WTC11 (cell line): ENCODE measurements around the gene TMEM117.

ENCODE experiments used
- CREB1 ChIP-seq: sonication (generic); formaldehyde crosslinking; IDR thresholded peaks from 2 replicates; pipeline ENCODE4 v1.8.0; 2023; ENCODE audit warnings: mild to moderate bottlenecking, missing genetic modification reagents
- FOXK1 ChIP-seq: sonication (generic); formaldehyde crosslinking; IDR thresholded peaks from 2 replicates; pipeline ENCODE4 v1.8.0; 2022; ENCODE audit warnings: mild to moderate bottlenecking, moderate library complexity, missing genetic modification reagents
- MXD4 ChIP-seq: fragments of 250-450 bp; sonication (Bioruptor Pico); IDR thresholded peaks from 2 replicates; pipeline ENCODE4 v1.8.0; 2021; ENCODE audit warnings: mild to moderate bottlenecking, moderate library complexity, borderline replicate concordance
- ZNF317 ChIP-seq: sonication (generic); formaldehyde crosslinking; IDR thresholded peaks from 2 replicates; pipeline ENCODE4 v1.8.1; 2023; ENCODE audit warnings: low read depth, mild to moderate bottlenecking, moderate library complexity, missing genetic modification reagents, borderline replicate concordance
- TF ChIP-seq, protein P1 (sequence below): fragments of 200-600 bp; IDR thresholded peaks from 2 replicates; pipeline ENCODE4 v1.8.0; 2022; ENCODE audit warnings: antibody characterized with exemption

DNA sequence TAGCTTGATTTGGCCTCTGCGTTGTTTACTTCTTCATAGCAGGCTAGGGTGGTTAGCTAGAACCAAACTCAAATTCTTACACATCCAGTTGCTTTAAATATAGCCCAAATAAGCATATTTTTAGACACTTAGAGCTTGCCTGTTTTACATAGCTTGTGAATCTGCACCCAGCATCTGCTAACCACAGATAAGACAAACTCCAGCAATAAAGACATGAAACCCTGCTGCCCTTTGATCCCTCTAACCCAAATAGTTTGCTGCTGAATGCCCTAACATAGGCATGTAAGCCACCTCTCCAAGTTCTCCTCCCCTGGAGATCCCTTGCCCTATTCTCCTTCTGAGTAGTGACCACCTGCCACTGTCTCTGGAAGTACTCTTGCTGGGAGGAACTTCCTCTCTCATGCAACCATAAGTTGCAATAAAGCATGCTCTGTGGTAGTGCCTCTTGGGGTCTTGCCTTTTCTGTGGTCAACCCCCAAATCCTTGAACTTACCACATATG, 185.6 kb downstream of the TMEM117 start:
- TF ChIP-seq, protein P1, sequence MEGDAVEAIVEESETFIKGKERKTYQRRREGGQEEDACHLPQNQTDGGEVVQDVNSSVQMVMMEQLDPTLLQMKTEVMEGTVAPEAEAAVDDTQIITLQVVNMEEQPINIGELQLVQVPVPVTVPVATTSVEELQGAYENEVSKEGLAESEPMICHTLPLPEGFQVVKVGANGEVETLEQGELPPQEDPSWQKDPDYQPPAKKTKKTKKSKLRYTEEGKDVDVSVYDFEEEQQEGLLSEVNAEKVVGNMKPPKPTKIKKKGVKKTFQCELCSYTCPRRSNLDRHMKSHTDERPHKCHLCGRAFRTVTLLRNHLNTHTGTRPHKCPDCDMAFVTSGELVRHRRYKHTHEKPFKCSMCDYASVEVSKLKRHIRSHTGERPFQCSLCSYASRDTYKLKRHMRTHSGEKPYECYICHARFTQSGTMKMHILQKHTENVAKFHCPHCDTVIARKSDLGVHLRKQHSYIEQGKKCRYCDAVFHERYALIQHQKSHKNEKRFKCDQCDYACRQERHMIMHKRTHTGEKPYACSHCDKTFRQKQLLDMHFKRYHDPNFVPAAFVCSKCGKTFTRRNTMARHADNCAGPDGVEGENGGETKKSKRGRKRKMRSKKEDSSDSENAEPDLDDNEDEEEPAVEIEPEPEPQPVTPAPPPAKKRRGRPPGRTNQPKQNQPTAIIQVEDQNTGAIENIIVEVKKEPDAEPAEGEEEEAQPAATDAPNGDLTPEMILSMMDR: no peak
- no peak for TF ChIP-seq ZNF317 (CRISPR knock-in tag)
- no peak for TF ChIP-seq MXD4
- no peak for TF ChIP-seq FOXK1 (CRISPR knock-in tag)
- no peak for TF ChIP-seq CREB1
